Amygdala (tissue), 56 donors: Measurements from ENCODE around the gene KCTD21.
A peak's percentile ranks its signal among the peaks of the same experiment; 100 is the strongest.
"Not testable (repeated sequence)": the region's sequence is repeated elsewhere in the genome, so short reads cannot be mapped to it uniquely, and the experiment has no call there.

Experiments
- DNase-seq, 56 donors: peaks; one replicate each; lab custom pipeline; 2025; lab: John Stamatoyannopoulos, UW

Gene KCTD21

DNA sequence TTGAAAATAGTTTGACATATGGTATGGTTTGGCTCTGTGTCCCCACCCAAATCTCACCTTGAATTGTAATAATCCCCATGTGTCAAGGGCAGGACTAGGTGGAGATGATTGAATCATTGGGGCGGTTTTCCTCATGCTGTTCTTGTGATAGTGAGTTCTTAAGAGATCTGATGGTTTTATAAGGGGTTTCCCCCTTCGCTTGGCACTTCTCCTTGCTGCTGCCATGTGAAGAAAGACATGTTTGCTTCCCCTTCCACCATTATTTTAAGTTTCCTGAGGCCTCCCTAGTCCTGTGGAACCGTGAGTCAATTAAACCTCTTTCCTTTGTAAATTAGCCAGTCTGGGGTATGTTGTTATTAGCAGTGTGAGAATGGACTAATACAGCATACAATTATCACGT, 7.7 kb downstream of the KCTD21 start:
- DNase-seq = no peak

DNA sequence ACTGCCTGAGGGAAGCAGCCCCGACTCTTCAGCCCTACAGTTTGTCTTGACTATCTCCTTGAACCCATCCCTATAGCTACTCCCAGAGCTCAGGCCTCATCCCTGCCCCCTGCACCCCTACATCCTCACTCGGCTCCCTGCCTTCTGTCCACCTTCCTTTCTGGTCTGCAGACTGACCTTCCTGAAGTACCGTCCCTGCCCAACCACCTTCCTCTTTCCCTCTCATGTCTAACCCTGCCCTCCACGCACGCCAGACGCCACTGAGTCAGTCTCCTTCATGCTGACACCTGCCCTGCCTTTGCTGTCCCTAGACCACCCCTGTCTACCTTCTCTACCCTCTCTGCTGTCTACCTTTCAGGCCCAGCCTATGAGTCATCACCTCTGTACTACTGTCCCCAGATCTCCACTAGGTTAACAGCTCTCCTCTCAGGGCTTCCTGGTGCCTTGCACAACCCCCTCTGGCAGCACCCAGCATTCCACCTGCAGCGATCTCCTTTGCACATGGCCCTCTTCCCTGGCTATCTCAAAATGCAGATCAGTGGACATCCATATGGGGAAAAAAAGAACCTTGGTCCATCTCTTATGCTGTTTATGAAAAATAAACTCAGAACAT, 8.9 kb downstream of the KCTD21 start:
- DNase-seq = no peak

DNA sequence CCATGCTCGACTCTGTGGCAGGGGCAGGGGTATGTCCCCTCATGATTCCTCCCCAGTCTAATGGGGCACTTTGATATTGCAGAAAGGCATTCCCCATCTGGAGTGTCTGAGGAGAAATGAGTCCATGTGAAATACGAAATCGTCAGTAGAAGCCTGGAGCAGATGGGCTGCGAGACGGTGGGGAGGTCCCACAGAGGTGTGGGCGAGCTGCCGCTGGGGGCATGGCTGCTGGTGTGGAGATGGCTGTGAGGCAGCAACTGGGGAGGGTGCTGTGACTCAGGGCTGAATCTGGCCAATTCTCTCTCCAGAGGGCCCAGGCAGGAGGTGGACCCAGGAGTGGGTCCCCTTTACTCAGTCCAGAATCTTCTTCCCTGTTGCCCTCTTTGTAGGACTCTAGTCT, 11.2 kb downstream of the KCTD21 start:
- no peak for DNase-seq

DNA sequence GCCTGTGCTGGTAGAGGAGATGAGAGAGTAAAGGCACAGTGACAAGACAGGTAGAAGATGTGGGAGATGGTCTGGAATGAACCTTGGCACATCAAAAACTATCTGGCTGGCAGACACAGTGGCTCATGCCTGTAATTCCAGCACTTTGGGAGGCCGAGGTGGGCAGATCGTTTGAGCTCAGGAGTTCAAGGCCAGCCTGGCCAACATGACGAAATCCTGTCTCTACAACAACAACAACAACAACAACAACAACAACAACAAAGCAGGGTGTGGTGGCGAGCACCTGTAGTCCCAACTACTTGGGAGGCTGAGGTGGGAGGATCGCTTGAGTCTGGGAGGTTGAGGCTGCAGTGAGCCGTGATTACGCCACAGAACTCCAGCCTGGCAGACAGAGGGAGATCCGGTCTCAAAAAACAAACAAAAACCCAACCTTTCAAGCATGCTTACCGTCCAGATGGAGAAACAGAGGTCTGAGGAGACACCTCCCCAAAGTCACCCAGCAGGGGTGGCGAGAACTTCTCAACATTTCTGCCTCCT, 11.8 kb downstream of the KCTD21 start:
- no peak for DNase-seq

DNA sequence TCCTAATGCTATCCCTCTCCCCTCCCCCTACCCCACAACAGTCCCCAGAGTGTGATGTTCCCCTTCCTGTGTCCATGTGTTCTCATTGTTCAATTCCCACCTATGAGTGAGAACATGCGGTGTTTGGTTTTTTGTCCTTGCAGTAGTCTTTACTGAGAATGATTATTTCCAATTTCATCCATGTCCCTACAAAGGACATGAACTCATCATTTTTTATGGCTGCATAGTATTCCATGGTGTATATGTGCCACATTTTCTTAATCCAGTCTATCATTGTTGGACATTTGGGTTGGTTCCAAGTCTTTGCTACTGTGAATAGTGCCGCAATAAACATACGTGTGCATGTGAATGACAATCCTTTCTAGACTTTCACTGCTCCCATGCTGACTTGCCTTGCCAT, 12.6 kb downstream of the KCTD21 start:
- DNase-seq = not testable (repeated sequence)

DNA sequence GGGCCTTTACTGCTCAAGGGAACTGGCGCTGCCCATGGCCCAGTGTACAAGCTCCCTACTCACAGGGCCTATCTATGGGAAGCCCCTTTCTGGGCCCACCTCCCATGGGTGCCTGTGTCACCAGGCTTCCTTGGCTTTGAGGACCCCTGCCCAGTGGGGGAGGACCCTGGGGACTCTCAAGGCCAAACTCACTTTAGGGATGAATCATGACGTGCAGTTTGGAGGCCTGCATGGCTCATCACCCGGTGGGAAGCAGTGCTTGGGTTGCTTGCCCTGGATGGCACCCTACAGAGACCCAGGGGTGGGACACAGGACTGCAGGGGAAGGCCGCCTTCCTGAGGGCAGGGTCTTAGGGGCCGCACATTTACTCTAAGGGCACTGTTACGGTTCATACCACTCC, 16.5 kb downstream of the KCTD21 start:
- DNase-seq = no peak

DNA sequence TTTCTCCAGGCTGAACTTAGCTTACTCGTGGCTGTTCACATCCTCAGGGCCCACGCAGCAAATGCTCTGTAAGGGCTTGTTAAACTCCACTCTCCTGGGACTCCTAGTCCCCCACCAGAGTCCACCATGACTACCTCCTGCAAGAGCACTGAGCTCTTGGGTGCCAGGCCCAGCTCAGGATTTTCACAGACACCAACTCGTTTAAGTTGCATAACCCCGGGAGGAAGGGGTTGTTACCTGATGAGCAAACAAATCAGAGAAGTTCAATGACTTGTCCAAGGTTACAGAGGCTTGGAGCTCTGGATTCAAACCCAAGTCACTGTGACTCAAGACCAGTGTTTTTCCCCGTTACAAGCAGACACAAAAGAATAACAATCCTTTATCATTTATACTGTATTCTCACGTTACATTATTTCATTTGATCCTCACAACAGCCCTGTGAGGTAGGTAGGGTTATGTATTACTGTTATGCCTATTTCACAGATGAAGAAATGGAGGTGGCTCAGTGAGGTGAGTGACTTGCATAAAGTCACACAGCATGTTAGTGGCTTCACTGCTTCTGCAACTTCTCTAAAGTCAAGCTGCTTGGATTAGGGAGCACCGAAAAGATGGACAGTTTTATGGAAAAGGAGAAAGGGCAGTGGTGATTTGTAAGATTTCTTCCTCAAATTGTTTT, 17.4 kb downstream of the KCTD21 start:
- DNase-seq = no peak

DNA sequence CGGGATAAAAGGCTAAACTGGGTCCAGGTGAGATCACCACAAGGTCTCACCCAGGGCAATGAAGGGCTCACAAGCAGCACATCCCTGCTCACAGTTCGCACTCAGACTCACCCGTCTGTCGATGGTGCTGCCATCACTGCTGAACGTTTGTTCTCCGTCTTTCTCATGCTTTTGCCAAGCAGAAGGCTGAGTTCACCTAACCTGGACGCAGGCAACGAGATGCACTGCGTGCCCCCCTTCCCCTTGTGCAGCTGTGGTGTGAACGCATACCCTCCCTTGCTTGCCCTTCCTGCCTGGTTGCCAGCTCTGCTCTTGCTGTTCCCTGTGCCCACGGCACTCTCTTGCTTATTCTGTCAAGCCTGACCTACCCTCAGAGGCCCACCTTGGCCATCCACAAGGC, 18.0 kb downstream of the KCTD21 start:
- DNase-seq = no peak

DNA sequence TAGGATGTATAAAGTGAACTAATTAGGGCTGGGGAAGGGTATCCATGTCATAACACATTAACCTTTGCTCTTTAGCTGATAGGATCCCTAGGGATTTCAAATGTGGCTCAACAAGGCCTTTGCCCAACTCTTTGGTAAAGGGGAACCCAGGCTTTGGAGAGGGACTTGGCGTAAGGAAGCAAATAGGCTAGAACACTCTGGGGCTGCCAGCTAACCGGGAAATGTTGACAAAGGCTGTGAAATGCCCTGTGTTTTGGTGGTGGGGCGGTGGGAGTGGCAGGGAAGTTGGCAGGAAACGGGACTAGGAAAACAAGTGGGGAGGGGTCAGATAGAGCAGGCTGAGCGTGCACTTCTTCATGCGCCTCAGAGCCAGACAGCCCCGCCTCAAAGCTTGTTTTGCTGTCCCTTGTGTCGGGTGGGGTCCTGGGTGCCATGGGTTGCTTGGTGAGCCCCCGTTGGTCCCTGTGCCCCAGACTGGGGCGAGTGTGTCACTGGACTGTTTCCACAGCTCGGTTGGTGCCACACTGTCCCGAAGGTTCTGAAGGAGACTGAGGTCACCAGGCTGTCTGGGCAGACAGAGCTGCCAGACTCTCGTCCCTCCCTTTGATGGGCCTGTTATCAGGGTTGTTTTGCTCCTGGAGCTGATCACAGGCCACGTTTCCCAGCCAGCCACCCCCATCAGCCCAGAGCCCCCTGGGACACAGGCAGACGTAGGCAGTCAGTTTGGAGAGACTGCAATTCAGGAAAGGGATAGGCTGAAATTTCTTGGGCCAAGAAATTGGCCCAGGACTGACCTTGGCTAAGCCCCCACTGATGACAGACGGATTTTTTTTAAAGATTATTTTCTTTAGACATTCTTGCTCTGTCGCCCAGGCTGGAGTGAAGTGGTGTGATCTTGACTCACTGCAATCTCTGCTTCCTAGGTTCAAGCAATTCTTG, 19.6 kb downstream of the KCTD21 start:
- DNase-seq = peak in 1 of 56 donors; percentile 27

DNA sequence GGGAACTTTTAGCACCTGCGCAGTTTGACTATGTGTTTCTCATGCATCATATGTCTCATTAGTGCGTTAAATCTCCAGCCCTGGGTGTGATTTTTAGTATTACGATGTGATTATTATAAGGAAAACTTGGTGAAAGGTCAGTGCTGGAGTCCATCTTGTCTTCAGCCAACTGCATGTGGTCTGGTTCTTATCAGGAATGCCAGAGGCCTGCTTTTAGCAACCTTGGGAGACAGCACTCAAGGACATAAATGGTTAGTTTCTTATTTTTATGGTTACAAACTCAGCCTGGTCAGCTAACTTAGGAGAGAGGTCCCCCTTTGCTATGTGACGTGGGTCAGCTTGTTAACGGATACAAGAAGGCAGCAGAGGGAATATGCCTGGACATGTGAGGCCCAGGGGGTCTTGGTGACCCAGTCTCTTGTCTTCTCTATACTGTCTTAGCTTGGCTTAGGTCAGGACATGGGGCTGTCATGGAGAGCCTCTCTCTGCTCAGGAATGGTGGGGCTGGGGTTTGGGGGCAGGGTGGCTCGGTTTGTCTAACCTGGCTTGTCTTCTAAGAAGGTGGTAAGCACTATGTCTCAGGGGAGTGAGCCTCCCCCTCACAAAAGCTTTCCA, 21.5 kb downstream of the KCTD21 start:
- no peak for DNase-seq

DNA sequence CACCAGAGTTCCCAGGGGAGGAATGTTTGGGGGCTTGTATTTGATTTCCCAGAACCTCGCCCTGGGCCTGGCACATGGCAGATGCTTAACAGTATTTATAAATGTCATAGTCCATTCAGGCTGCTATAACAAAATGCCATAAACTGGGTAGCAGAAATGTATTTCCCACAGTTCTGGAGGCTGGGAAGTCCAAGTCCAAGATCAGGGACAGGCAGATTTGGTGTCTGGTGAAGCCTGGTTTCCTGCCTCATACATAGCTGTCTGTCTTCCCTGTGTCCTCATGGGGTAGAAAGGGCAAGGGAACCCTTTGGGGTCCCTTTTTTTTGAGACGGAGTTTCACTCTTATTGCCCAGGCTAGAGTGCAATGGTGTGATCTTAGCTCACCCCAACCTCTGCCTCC, 24.0 kb downstream of the KCTD21 start:
- no peak for DNase-seq

DNA sequence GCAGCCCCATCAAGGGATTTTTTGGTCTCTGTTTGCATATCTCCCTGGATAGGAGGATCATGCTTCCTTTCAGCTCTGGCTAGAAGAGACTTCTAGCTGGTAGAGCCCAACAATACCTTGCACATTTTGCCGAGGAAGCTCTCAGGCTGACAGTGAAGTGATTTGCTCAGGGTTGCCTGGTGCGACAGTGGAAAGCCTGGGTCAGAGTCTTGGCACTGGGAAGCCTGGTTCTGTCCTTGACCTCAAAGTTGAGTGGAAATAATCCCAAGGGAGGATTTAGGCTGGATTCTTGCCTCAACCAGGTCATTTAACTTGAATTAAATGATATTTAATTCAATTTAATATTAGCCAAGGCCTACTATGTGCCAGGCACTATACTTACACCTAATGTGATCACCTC, 24.6 kb downstream of the KCTD21 start:
- no peak for DNase-seq

DNA sequence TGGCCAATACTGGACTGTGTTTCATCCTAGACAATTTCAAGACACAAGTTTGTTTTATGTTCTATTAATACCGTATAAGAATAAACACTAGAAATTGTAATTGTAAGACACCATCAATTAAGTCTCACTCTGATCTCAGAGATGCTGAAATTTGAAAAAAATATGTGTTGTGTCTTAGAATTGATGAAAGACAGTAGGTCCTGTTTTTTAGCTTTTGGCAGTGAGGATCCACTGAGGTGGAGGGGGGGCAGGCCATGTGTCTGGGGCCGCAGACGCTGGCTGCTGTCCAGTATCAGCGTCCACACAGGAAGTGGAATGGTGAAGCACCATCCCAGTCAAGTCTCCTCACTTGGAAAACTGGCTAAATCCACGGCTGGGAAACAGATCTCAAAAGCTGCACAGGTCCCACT, 26.5 kb downstream of the KCTD21 start:
- DNase-seq = peak in 1 of 56 donors; percentile 8

DNA sequence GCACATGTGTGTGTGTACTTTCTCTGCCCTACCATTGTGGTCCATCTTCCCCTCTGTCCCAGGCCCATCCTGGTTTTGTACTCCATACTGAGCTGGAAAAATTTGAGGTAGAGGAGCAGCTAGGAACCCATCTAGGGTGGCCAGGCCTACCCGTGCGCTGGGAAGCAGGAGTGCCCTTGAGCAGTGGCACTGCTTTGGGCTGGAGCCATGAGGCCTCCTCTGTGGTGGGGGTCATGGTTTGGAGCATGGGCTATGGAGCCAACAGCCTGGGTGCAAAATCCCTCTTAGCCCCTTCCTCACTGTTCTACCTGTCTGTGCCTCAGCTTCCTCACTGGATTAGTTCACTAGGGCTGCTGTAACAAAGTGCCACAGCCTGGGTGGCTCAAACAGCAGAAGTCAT, 27.1 kb downstream of the KCTD21 start:
- no peak for DNase-seq

DNA sequence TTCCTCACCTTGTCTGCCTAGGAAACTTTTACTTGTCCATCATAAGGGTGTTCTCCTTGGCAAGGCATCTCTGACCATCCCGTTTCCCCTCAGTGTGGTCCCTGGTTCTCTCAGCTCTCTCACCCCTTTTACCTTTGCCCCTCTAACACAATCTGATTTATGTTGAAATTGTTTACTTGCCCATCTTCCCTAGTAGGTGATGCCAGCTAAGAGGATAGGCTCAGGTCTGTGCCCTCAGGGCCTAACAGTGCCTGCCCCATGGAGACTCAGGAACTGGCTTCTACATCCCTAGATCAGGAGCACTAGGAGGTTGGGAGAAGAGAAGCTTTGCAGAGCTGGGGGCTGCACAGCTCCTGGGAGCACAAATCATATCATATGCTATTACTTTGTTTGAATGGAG, 27.9 kb downstream of the KCTD21 start:
- no peak for DNase-seq

DNA sequence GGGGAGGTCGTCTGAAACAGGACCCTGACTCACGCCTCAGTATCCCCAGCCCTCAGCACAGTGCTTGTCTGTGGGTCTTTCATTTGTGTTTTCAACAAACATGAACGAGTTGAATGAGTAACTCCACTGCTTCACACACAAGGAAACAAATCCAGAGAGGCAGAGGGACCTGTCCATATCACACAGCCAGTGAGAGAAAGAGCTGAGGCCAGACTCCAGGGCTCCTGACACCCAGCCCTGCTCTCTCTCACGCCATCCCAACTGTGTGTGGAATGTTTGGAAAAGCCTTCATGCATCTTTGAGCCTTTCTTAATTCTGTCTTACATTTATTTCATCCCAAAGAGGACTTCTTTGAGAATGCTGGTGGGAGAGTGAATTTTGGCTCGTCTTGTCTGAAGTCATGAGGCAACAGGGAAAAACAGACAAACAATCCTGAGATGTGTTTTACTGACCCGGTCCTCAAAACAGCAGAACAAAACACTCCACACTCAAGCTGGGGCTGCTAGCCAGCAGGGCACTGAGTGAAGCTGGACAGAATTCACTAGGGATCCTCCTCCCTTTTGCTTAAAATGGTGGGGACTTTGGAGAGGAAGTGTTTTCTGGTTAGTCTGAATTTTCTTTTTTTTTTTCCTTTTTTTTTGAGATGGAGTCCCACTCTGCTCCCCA, 29.3 kb downstream of the KCTD21 start:
- peak in 8 of 56 donors; percentile 11 to 29 (median 20) for DNase-seq

DNA sequence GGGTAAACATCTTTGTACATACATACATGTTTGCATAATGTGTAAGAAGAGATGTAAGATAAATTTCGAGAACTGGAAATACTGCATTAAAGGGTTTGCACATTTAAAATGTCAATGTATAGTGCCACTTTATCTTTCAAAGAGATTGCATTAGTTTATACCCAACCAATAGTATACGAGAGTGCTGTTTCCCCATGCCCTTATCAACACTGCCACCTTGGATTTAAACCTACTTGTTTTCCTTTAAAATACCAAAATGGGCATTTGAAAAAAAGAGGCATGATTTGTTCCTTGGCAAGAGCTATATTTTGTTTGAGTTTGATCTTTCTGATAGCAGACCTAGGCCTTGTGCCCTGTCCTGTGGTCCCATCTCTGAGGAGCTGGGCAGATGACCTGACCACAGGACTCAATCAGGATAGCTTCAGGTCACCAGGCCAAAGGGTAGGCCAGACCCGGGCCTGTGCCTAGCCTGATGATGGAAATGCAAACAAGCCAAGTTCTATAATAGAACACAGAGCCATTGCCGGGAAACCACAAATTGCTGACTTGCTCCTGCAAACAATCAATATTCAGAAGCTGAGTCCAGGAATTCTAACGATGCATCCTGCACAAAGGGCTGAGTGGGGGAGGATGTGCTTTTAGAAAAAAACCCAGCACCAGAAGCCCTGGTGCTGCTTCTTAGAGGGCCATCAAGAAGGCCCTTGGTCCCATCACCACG, 32.1 kb downstream of the KCTD21 start:
- DNase-seq = no peak

DNA sequence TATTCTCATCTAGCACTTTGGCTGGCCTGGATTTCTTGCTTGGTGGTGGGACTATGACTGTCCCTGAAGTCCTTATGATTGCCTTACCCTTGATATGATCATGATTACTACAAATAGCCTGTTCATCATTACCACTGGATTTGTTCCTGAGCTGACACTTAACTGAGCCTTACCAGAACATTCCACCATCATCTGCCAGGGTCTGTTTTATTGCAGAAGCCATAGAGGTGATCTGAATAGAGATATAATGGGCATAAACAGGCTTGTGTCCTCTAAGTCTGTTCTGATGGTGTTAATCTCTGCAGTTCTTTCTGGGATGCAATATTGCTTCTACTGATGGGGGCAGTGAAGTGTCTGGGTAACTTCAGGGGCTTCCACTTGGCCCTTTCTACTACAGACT, 36.6 kb downstream of the KCTD21 start:
- no peak for DNase-seq

DNA sequence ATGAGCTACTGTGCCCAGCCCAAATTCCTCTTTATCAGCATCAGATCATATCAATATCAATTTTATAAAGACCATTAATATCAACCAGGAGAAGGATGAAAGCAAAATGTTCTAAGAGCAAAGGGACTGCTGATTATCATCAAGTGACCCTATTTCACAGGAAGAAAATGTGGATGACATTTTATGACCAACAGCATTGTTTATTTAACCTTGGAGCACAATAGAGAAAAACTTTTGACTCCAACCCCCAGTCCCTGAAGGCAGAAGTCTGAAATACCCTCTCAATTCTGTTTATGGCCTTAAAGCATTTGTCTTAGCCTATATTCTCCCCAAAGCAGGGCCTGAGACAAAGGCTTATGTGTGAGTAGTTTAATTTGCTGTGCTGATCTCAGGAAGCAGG, 37.7 kb downstream of the KCTD21 start:
- no peak for DNase-seq

DNA sequence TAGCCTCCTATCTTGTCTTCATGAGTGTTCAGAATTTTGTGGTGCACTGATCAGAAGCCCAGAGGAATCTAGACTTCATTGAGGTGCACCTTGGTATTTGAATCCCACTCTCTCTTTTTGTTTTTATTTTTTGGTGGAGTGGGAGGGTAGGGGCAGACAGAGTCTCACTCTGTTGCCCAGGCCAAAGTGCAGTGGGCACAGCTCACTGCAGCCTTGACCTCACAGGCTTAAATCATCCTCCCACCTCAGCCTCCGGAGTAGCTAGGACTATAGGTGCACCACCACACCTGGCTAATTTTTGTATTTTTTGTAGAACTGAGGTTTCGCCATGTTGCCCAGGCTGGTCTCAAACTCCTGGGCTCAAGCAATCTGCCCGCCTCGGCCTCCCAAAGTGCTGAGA, 38.1 kb downstream of the KCTD21 start:
- no peak for DNase-seq
